Fibroblast of the aortic adventitia (primary cell): ENCODE results near the gene AATK. TPM values are rescaled to one million over a fixed set of nuclear protein-coding genes. Genes with fewer than 3 reads are reported as not detected.

Source experiments
- DNase-seq: peaks from one replicate; pipeline ENCODE4 v3.0.0-alpha.2; 2010; ENCODE audit warnings: low read depth
- H3K4me3 ChIP-seq: 2 replicates; pipeline ENCODE4 v1.5.1; 2011; ENCODE audit warnings: low read depth, mild to moderate bottlenecking, control low read depth, low read length, moderate library complexity
- CTCF ChIP-seq: IDR thresholded peaks from 2 replicates; pipeline ENCODE4 v1.5.1; 2011; ENCODE audit warnings: mild to moderate bottlenecking, low read length, control low read depth, inconsistent platforms; ENCODE audit not compliant: insufficient read depth
- total RNA-seq: library from RNA; depleted of rRNA; stranded (reverse); fragments of >200 nt; gene quantifications from 2 replicates; pipeline ENCODE4 v1.2.3, GENCODE V29; 2012; ENCODE audit warnings: low replicate concordance

Gene AATK
- total RNA-seq, 1 donor: 0.18 TPM

GRCh38 chr17:81178136-81179091, 12.4 kb upstream of the AATK start:
- no peak for TF ChIP-seq CTCF
- no peak for DNase-seq
- H3K4me3 ChIP-seq: no peak overlapping the region

- no peak for TF ChIP-seq CTCF
- no peak overlapping the region for H3K4me3 ChIP-seq
- DNase-seq: no peak
Observed at GRCh38 chr17:81176666-81177065, 10.6 kb upstream of the AATK start.

- no peak for TF ChIP-seq CTCF
- peak; percentile 84 for DNase-seq
- no peak overlapping the region for H3K4me3 ChIP-seq
Observed at GRCh38 chr17:81173762-81174155, 7.7 kb upstream of the AATK start.

GRCh38 chr17:81173052-81173761, 7.2 kb upstream of the AATK start:
- no peak for TF ChIP-seq CTCF
- H3K4me3 ChIP-seq: no peak overlapping the region
- DNase-seq: peak; percentile 49

- peak; percentile 61 for DNase-seq
- no peak for TF ChIP-seq CTCF
- H3K4me3 ChIP-seq: no peak overlapping the region
Observed at GRCh38 chr17:81171941-81172340, 5.9 kb upstream of the AATK start.

GRCh38 chr17:81170727-81171494, 4.9 kb upstream of the AATK start:
- no peak overlapping the region for H3K4me3 ChIP-seq
- DNase-seq: no peak
- TF ChIP-seq CTCF: no peak
